Thyroid gland (tissue), 4 donors: ENCODE data around the gene FIS1. TPM values are rescaled to one million over a fixed set of nuclear protein-coding genes. Genes with fewer than 3 reads are reported as not detected.

Experiments used
- DNase-seq, 2 donors: peaks; one replicate each; pipeline ENCODE4 v3.0.0-alpha.2; 2019
- H3K27ac ChIP-seq, 3 donors: fragments of 200-600 bp; sonication (generic); 1 replicate in 2 of 3; 2 replicates in 1 of 3; pipeline ENCODE4 v1.5.1; 2016 to 2019; ENCODE audit warnings: mild to moderate bottlenecking in 1 of 3, moderate library complexity in 1 of 3
- H3K27me3 ChIP-seq: fragments of 200-600 bp; sonication (generic); one replicate; pipeline ENCODE4 v1.5.1; 2019
- H3K36me3 ChIP-seq, 2 donors: fragments of 200-600 bp; sonication (generic); one replicate each; pipeline ENCODE4 v1.5.1; 2016 to 2019
- H3K4me1 ChIP-seq, 2 donors: fragments of 200-600 bp; sonication (generic); one replicate each; pipeline ENCODE4 v1.5.1; 2017 to 2019
- H3K4me3 ChIP-seq, 3 donors: fragments of 200-600 bp; sonication (generic); replicated peaks in 1 of 3; 1 replicate in 2 of 3; 2 replicates in 1 of 3; pipeline ENCODE4 v1.5.1; 2016; ENCODE audit warnings: mild to moderate bottlenecking in 1 of 3
- H3K9me3 ChIP-seq: fragments of 200-600 bp; sonication (generic); one replicate; pipeline ENCODE4 v1.5.1; 2017
- POLR2A ChIP-seq, 2 donors: fragments of 450-650 bp; IDR thresholded peaks; one replicate each; pipeline ENCODE4 v1.6.1; 2017; ENCODE audit warnings: antibody characterized with exemption in 2 of 2, mild to moderate bottlenecking in 2 of 2, moderate library complexity in 1 of 2
- WGBS, 2 donors: methylation state at CpG; one replicate each; pipeline ENCODE4 v1.1.5; 2017; 5-methylcytosine and 5-hydroxymethylcytosine counted together
- intact Hi-C: fragments of 100-400 bp; cut with DNase I; formaldehyde crosslinking; loops from one replicate; pipeline ENCODE4 v1.15.1; 2023
- total RNA-seq, 4 donors: library from RNA; depleted of rRNA; stranded (reverse); fragments of >200 nt; gene quantifications; one replicate each; pipeline ENCODE4 v1.2.3, GENCODE V29; 2016
- TF ChIP-seq, protein P1 (sequence below), 6 experiments: fragments of 200-600 bp in 3 of 6; fragments of 450-650 bp in 3 of 6; sonication (generic) in 3 of 6; IDR thresholded peaks; one replicate each; pipeline ENCODE4 v1.5.1; 2016 to 2019; ENCODE audit warnings: antibody characterized with exemption in 6 of 6, mild to moderate bottlenecking in 2 of 6, inconsistent platforms in 1 of 6, moderate library complexity in 1 of 6

The FIS1 gene
- total RNA-seq, 4 donors from 2014 or later = 157 to 361 (median 297) TPM

DNA sequence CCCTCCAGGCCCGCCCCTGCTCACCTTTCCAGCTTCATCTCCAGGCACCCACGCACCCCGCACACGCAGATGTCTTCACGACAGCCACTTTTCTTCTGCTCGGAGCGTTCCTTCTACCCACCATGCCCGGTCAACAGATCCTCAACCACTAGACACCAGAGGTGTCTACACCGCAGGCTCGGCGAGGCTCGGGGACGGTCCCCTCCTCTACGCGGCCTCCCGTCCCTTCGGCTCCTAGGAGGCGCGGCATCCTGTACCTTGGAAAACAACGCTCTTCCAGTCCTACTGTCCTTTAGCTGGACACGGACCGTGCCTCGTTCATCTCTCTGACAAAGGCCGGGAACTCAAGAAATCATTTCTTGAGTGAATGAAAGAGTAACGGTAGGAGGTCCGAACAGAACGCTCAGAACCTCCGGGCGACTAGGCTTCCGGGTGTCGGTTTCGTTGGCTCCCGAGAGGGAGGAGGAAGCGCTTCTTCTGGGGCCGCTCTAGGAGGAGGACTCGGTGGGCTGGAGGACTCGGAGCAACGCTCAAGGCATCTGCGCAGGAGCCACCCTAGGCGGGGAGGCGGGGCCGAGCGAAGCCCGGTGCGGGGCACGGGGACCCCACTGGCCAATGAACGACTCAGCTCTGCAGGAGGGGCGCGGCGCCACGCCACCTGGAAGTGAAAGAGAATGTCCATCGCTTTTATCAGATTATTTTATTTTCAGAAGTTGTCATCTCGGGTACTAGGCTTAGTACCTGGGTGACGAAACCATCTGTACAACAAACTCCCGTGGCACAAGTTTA, 7.2 kb upstream of the FIS1 start:
- Histone ChIP-seq H3K27me3 (no peaks in the 10 kb centered on the region), H3K4me1 (peaks cover 11 to 13% of the 10 kb centered on the region in 2 donors), H3K36me3 (peaks cover 0 to 3% of the 10 kb centered on the region in 2 donors), H3K27ac (peak overlapping the region; percentile 21 to 62 (median 62)), H3K9me3 (no peaks in the 10 kb centered on the region), H3K4me3 (peak overlapping the region; percentile 73 to 75 (median 74))
- peak in 1 of 2 donors; percentile 45 for TF ChIP-seq POLR2A (IDR thresholded peaks at IDR 0.05)
- TF ChIP-seq, protein P1, sequence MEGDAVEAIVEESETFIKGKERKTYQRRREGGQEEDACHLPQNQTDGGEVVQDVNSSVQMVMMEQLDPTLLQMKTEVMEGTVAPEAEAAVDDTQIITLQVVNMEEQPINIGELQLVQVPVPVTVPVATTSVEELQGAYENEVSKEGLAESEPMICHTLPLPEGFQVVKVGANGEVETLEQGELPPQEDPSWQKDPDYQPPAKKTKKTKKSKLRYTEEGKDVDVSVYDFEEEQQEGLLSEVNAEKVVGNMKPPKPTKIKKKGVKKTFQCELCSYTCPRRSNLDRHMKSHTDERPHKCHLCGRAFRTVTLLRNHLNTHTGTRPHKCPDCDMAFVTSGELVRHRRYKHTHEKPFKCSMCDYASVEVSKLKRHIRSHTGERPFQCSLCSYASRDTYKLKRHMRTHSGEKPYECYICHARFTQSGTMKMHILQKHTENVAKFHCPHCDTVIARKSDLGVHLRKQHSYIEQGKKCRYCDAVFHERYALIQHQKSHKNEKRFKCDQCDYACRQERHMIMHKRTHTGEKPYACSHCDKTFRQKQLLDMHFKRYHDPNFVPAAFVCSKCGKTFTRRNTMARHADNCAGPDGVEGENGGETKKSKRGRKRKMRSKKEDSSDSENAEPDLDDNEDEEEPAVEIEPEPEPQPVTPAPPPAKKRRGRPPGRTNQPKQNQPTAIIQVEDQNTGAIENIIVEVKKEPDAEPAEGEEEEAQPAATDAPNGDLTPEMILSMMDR (IDR thresholded peaks at IDR 0.05) = no peak
- intact Hi-C loops = no loop called here
- peak; percentile 98 to 99 for DNase-seq
- WGBS, 2 donors = 0% methylated on average over 32 to 39 of the region's 55 CpGs

DNA sequence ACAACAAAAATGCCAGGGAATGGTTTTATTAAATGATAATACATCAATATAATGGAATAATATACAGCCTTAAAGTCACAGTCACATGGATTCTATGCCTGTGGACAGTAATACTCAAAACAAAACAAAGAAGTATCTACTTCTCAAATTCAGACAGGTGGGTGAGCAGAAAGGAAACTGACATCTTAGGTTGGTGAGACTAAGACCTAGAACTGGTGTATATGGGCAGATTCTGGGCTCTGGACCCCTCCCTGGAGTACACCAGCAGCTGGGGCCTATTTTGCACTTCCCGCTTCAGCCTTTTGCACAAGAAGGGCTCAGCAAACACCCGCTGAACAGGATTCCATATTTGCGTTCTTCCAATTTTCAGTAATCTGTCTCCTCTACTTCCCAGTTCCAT, 5.4 kb upstream of the FIS1 start:
- H3K27ac ChIP-seq = no peak overlapping the region
- peaks cover 13 to 20% of the 10 kb centered on the region in 2 donors for H3K4me1 ChIP-seq
- no peaks in the 10 kb centered on the region for H3K9me3 ChIP-seq
- H3K36me3 ChIP-seq = peaks cover 0 to 3% of the 10 kb centered on the region in 2 donors
- no peaks in the 10 kb centered on the region for H3K27me3 ChIP-seq
- intact Hi-C loops = no loop called here
- no peak for DNase-seq
- no peak overlapping the region for H3K4me3 ChIP-seq
- WGBS, 2 donors = 96 to 98% methylated on average over 3 of the region's 3 CpGs
- no peak for TF ChIP-seq POLR2A (IDR thresholded peaks at IDR 0.05)
- TF ChIP-seq, protein P1 (IDR thresholded peaks at IDR 0.05) = no peak

DNA sequence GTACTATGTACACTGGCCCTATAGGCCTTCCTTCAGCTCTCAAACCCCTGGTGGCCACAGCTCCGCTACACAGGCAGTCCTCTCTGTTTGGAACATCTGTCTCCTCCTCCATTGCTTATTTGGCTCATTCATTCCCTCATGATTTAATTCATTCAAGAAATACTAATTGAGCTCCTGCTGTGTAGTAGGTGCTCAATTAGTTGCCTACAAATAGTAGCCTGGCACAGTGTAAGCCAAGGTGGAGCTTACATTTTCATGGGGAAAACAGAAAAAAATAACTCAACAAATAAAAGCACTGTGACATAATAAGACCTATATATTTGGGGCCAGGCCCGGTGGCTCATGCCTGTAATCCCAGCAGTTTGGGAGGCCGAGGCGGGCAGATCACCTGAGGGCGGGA, 3.4 kb upstream of the FIS1 start:
- intact Hi-C loops = no loop called here

DNA sequence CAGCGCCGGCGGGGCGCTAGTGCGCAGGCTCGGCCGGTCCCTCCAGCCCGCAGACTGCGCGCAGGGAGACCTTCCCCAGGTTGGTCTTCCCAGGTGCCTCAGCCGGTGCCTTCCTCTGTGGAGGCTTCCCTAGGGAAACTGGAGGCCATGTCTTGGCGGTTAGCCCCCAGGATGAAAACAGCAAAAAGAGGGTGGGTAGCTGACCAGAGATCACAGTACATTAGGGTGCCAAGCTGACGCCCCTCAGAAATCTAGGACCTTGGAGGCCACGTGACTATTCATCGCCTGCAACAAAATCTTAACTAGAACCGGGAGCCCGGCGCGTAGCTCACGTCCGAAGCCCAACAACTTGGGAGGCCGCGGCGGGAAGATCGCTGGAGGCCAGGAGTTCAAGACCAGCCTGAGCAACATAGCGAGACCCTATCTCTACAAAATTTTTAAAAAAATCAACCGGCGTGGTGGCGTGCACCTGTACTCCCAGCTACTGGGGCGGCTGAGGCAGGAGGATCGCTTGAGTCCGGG, 327 bp upstream of the FIS1 start:
- intact Hi-C loops = no loop called here

More for the DNA sequence above, 3.4 kb upstream of the FIS1 start:
- H3K36me3 ChIP-seq = peaks cover 0 to 3% of the 10 kb centered on the region in 2 donors
- H3K27ac ChIP-seq = no peak overlapping the region
- H3K4me1 ChIP-seq = peaks cover 25 to 30% of the 10 kb centered on the region in 2 donors
- H3K4me3 ChIP-seq = no peak overlapping the region
- H3K9me3 ChIP-seq = no peaks in the 10 kb centered on the region
- H3K27me3 ChIP-seq = no peaks in the 10 kb centered on the region
- DNase-seq = no peak
- TF ChIP-seq, protein P1 (IDR thresholded peaks at IDR 0.05) = no peak
- TF ChIP-seq POLR2A (IDR thresholded peaks at IDR 0.05) = no peak
- 94 to 98% methylated on average over 5 of the region's 5 CpGs for WGBS, 2 donors

More for the DNA sequence above, 327 bp upstream of the FIS1 start:
- Histone ChIP-seq H3K36me3 (peaks cover 3 to 10% of the 10 kb centered on the region in 2 donors), H3K4me3 (peak overlapping the region; percentile 12 to 81 (median 72)), H3K9me3 (no peaks in the 10 kb centered on the region), H3K27me3 (no peaks in the 10 kb centered on the region), H3K27ac (peak overlapping the region; percentile 96 to 97 (median 97)), H3K4me1 (peaks cover 17 to 23% of the 10 kb centered on the region in 2 donors)
- 48 to 52% methylated on average over 21 to 25 of the region's 32 CpGs for WGBS, 2 donors
- TF ChIP-seq, protein P1 (IDR thresholded peaks at IDR 0.05) = no peak
- no peak for TF ChIP-seq POLR2A (IDR thresholded peaks at IDR 0.05)
- DNase-seq = no peak
